Epithelial cell of prostate (primary cell): ENCODE results near the gene CAPN8.

Experiments
- DNase-seq: peaks from one replicate; pipeline ENCODE4 v3.0.0-alpha.2; 2011; ENCODE audit warnings: low read depth, low spot score
- H3K27ac ChIP-seq: fragments of 450-650 bp; 2 replicates; pipeline ENCODE4 v1.5.1; 2017; ENCODE audit warnings: mild to moderate bottlenecking

CAPN8 gene

GRCh38 chr1:223665592-223666312 is at the start of gene CAPN8:
Gene CAPN8, minus strand, starts transcription at chr1:223665701. Its CDS starts 55 bp downstream, at chr1:223665646.
- peak within 1 kb of the TSS; percentile 87 for H3K27ac ChIP-seq
- DNase-seq = peak; percentile 33

GRCh38 chr1:223714849-223715603 is 49.5 kb upstream of the CAPN8 start:
- peak; percentile 83 for DNase-seq
- peak overlapping the region; percentile 99 for H3K27ac ChIP-seq

GRCh38 chr1:223714421-223714724 is 48.9 kb upstream of the CAPN8 start:
- H3K27ac ChIP-seq = peak overlapping the region; percentile 99

GRCh38 chr1:223713546-223714420 is 48.3 kb upstream of the CAPN8 start:
- H3K27ac ChIP-seq = peak overlapping the region; percentile 99
- no peak for DNase-seq

More at GRCh38 chr1:223714421-223714724, 48.9 kb upstream of the CAPN8 start:
- no peak for DNase-seq

GRCh38 chr1:223712850-223713474 is 47.5 kb upstream of the CAPN8 start:
- DNase-seq = no peak
- peak overlapping the region; percentile 99 for H3K27ac ChIP-seq

- peak within 1 kb of the TSS; percentile 99 for H3K27ac ChIP-seq
- no peak for DNase-seq
Measured at GRCh38 chr1:223712194-223712849, 46.8 kb upstream of the CAPN8 start, which contains the start of gene CAPN2. Gene CAPN2, plus strand, starts transcription at chr1:223712539. Its CDS starts 102 bp downstream, at chr1:223712641.

GRCh38 chr1:223711747-223712193 is 46.3 kb upstream of the CAPN8 start:
- H3K27ac ChIP-seq = peak overlapping the region; percentile 99
- no peak for DNase-seq

- no peak for DNase-seq
- H3K27ac ChIP-seq = peak overlapping the region; percentile 99
Measured at GRCh38 chr1:223711173-223711572, 45.7 kb upstream of the CAPN8 start.

- DNase-seq = no peak
- peak overlapping the region; percentile 99 for H3K27ac ChIP-seq
Measured at GRCh38 chr1:223710179-223711133, 45.0 kb upstream of the CAPN8 start.

- DNase-seq = no peak
- H3K27ac ChIP-seq = no peak overlapping the region
Measured at GRCh38 chr1:223709598-223709997, 44.1 kb upstream of the CAPN8 start.

GRCh38 chr1:223708651-223709268 is 43.3 kb upstream of the CAPN8 start:
- DNase-seq = no peak
- H3K27ac ChIP-seq = peak overlapping the region; percentile 97

- no peak for DNase-seq
- peak overlapping the region; percentile 97 for H3K27ac ChIP-seq
Measured at GRCh38 chr1:223708001-223708359, 42.5 kb upstream of the CAPN8 start.

- DNase-seq = peak; percentile 91
- H3K27ac ChIP-seq = peak overlapping the region; percentile 97
Measured at GRCh38 chr1:223707256-223708000, 41.9 kb upstream of the CAPN8 start.

GRCh38 chr1:223706077-223706973 is 40.8 kb upstream of the CAPN8 start:
- H3K27ac ChIP-seq = peak overlapping the region; percentile 97
- DNase-seq = no peak

GRCh38 chr1:223704921-223705878 is 39.7 kb upstream of the CAPN8 start:
- DNase-seq = no peak

More at GRCh38 chr1:223704921-223705878, 39.7 kb upstream of the CAPN8 start:
- peak overlapping the region; percentile 97 for H3K27ac ChIP-seq
